Measurements from ENCODE around the gene CCNL1.

DNA sequence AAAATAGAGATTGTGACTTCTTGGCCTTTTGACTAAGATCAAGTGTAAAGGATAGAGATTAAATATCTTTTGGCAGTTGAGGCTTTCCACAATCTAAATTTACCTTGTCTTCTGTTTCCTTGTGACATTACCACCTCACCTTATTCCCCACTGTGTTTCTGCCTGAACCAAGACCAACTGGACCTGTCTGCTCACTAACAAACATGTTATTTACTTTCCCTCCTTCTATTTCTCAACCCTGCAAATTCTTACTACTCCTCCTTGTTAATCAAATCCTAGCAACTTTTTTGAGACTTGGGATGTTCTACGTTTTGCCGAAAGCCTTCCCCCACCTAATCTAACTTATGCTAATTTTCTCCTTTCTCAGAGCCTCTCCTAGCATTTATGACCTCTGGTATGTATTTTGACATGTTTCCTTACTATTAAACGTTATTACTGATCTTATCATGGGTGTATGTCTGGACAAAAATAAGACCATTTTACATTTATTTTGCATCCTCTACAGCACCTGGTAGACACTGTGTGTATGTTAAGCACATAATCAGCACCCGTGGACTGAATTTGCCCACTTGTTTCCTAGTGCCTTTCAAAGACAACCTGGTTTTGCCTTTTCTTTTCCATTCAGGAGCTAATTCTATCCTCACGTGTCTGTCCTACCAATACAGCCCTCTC lies 7.6 kb upstream of the CCNL1 start:
- TF ChIP-seq, protein P1, sequence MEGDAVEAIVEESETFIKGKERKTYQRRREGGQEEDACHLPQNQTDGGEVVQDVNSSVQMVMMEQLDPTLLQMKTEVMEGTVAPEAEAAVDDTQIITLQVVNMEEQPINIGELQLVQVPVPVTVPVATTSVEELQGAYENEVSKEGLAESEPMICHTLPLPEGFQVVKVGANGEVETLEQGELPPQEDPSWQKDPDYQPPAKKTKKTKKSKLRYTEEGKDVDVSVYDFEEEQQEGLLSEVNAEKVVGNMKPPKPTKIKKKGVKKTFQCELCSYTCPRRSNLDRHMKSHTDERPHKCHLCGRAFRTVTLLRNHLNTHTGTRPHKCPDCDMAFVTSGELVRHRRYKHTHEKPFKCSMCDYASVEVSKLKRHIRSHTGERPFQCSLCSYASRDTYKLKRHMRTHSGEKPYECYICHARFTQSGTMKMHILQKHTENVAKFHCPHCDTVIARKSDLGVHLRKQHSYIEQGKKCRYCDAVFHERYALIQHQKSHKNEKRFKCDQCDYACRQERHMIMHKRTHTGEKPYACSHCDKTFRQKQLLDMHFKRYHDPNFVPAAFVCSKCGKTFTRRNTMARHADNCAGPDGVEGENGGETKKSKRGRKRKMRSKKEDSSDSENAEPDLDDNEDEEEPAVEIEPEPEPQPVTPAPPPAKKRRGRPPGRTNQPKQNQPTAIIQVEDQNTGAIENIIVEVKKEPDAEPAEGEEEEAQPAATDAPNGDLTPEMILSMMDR (optimal IDR thresholded peaks at IDR 0.05 in 1 of 3, IDR thresholded peaks at IDR 0.05 in 1 of 3, conservative IDR thresholded peaks at IDR 0.05 in 1 of 3; ENCODE audit: extremely low read depth in 1 of 3, insufficient read depth in 2 of 3, low read length in 3 of 3) = no peak
- TF ChIP-seq EZH2 (IDR thresholded peaks at IDR 0.05; ENCODE audit: low read length) = no peak
